MM.1S (cell line): ENCODE measurements around the gene MGAT5.

Experiments used
- DNase-seq: peaks from one replicate; pipeline ENCODE4 v3.0.0-alpha.2; 2015
- H2AFZ ChIP-seq: fragments of 300-600 bp; sonication (generic); 2 replicates; pipeline ENCODE4 v1.6.0; 2016; ENCODE audit warnings: antibody characterized with exemption, low read length
- H3F3A ChIP-seq: fragments of 300-600 bp; sonication (generic); 2 replicates; pipeline ENCODE4 v1.6.1; 2016; ENCODE audit warnings: mild to moderate bottlenecking, antibody characterized with exemption, low read length, moderate library complexity, mixed read lengths; ENCODE audit not compliant: insufficient read depth
- H3K27ac ChIP-seq: fragments of 300-600 bp; sonication (generic); 2 replicates; pipeline ENCODE4 v1.5.1; 2016; ENCODE audit warnings: mild to moderate bottlenecking, low read length
- H3K27me3 ChIP-seq: fragments of 300-600 bp; sonication (generic); replicated peaks from 2 replicates; pipeline ENCODE4 v1.6.0; 2016; ENCODE audit warnings: low read length; ENCODE audit not compliant: insufficient read depth
- H3K36me3 ChIP-seq: fragments of 300-600 bp; sonication (generic); replicated peaks from 2 replicates; pipeline ENCODE4 v1.6.1; 2016; ENCODE audit warnings: mild to moderate bottlenecking, low read length, mixed read lengths; ENCODE audit not compliant: insufficient read depth
- H3K4me1 ChIP-seq: fragments of 300-600 bp; sonication (generic); 2 replicates; pipeline ENCODE4 v1.6.1; 2016; ENCODE audit warnings: low read length, mixed read lengths
- H3K4me2 ChIP-seq: fragments of 300-600 bp; sonication (generic); 2 replicates; pipeline ENCODE4 v1.6.0; 2016; ENCODE audit warnings: low read depth, low read length
- H3K4me3 ChIP-seq: fragments of 300-600 bp; sonication (generic); 2 replicates; pipeline ENCODE4 v1.5.1; 2016; ENCODE audit warnings: low read length, mixed read lengths
- H3K79me2 ChIP-seq: fragments of 300-600 bp; sonication (generic); 2 replicates; pipeline ENCODE4 v1.6.1; 2016; ENCODE audit warnings: mixed run types, low read length, mixed read lengths
- H3K9ac ChIP-seq: fragments of 300-600 bp; sonication (generic); 2 replicates; pipeline ENCODE4 v1.6.1; 2016; ENCODE audit warnings: low read length, mixed read lengths
- H3K9me2 ChIP-seq: fragments of 300-600 bp; sonication (generic); replicated peaks from 2 replicates; pipeline ENCODE4 v1.6.1; 2016; ENCODE audit warnings: mild to moderate bottlenecking, low read length, mixed read lengths; ENCODE audit not compliant: insufficient read depth
- H3K9me3 ChIP-seq: fragments of 300-600 bp; sonication (generic); replicated peaks from 2 replicates; pipeline ENCODE4 v1.6.1; 2016; ENCODE audit warnings: mild to moderate bottlenecking, low read length, mixed read lengths; ENCODE audit not compliant: insufficient read depth
- H4K20me1 ChIP-seq: fragments of 300-600 bp; sonication (generic); 2 replicates; pipeline ENCODE4 v1.6.1; 2016; ENCODE audit warnings: mild to moderate bottlenecking, low read length, moderate library complexity, mixed read lengths; ENCODE audit not compliant: insufficient read depth
- CTCF ChIP-seq: fragments of 300-600 bp; sonication (generic); IDR thresholded peaks from 2 replicates; pipeline ENCODE4 v1.5.1; 2016; ENCODE audit warnings: antibody characterized with exemption, low read length, mixed read lengths
- EZH2 ChIP-seq: fragments of 300-600 bp; sonication (generic); optimal IDR thresholded peaks from 2 replicates; pipeline ENCODE3; 2017; ENCODE audit warnings: low read depth, mild to moderate bottlenecking, antibody characterized with exemption, low read length, mixed read lengths
- EZH2phosphoT487 ChIP-seq: fragments of 300-600 bp; sonication (generic); IDR thresholded peaks from 2 replicates; pipeline ENCODE4 v1.6.1; 2018; ENCODE audit warnings: antibody characterized with exemption, low read length

Gene MGAT5

GRCh38 chr2:134344954-134345697 is 91.3 kb downstream of the MGAT5 start:
- H3K27ac ChIP-seq = no peak overlapping the region
- no peaks in the 10 kb centered on the region for H3K9me2 ChIP-seq
- no peak for TF ChIP-seq EZH2
- no peak for TF ChIP-seq CTCF
- no peak for TF ChIP-seq EZH2phosphoT487
- H3K36me3 ChIP-seq = no peaks in the 10 kb centered on the region; the same call in 1 of the 2 replicates
- no peaks in the 10 kb centered on the region for H4K20me1 ChIP-seq
- 0 out of 2 replicates have a peak, but pooled peaks cover 7% of the 10 kb centered on the region for H3K79me2 ChIP-seq
- no peaks in the 10 kb centered on the region for H3K27me3 ChIP-seq
- no peaks in the 10 kb centered on the region for H3K9me3 ChIP-seq
- no peak overlapping the region for H3K4me3 ChIP-seq
- no peak overlapping the region for H2AFZ ChIP-seq
- no peaks in the 10 kb centered on the region for H3K4me1 ChIP-seq
- H3K9ac ChIP-seq = no peak overlapping the region
- no peaks in the 10 kb centered on the region for H3F3A ChIP-seq
- H3K4me2 ChIP-seq = no peak overlapping the region
- no peak for DNase-seq

- TF ChIP-seq EZH2phosphoT487 (no peak), EZH2 (no peak), CTCF (no peak)
Measured at GRCh38 chr2:134346141-134346540, 92.3 kb downstream of the MGAT5 start.

GRCh38 chr2:134347756-134348155 is 93.9 kb downstream of the MGAT5 start:
- no peaks in the 10 kb centered on the region for H3K9me3 ChIP-seq
- no peak overlapping the region for H3K27ac ChIP-seq
- TF ChIP-seq EZH2phosphoT487 = no peak
- no peak for TF ChIP-seq CTCF
- TF ChIP-seq EZH2 = no peak
- DNase-seq = no peak
- H3K4me1 ChIP-seq = no peaks in the 10 kb centered on the region
- H3K4me3 ChIP-seq = no peak overlapping the region
- H3K9me2 ChIP-seq = no peaks in the 10 kb centered on the region
- H3K9ac ChIP-seq = no peak overlapping the region
- H2AFZ ChIP-seq = no peak overlapping the region
- no peaks in the 10 kb centered on the region for H3K27me3 ChIP-seq
- H3K79me2 ChIP-seq = 0 out of 2 replicates have a peak, but pooled peaks cover 7% of the 10 kb centered on the region
- no peaks in the 10 kb centered on the region for H3F3A ChIP-seq
- no peaks in the 10 kb centered on the region for H4K20me1 ChIP-seq
- H3K36me3 ChIP-seq = peaks cover 5% of the 10 kb centered on the region; the same call in 1 of the 2 replicates
- no peak overlapping the region for H3K4me2 ChIP-seq

More at GRCh38 chr2:134346141-134346540, 92.3 kb downstream of the MGAT5 start:
- no peak for DNase-seq
- H3F3A ChIP-seq = no peaks in the 10 kb centered on the region
- H2AFZ ChIP-seq = no peak overlapping the region
- H4K20me1 ChIP-seq = no peaks in the 10 kb centered on the region
- H3K79me2 ChIP-seq = 0 out of 2 replicates have a peak, but pooled peaks cover 7% of the 10 kb centered on the region
- H3K9me2 ChIP-seq = no peaks in the 10 kb centered on the region
- H3K27me3 ChIP-seq = no peaks in the 10 kb centered on the region
- no peaks in the 10 kb centered on the region for H3K4me1 ChIP-seq
- no peak overlapping the region for H3K4me2 ChIP-seq
- H3K9ac ChIP-seq = no peak overlapping the region
- H3K36me3 ChIP-seq = peaks cover 5% of the 10 kb centered on the region; the same call in 1 of the 2 replicates
- H3K9me3 ChIP-seq = no peaks in the 10 kb centered on the region
- H3K27ac ChIP-seq = no peak overlapping the region
- no peak overlapping the region for H3K4me3 ChIP-seq
